Activated T-cell treated with anti-CD3 and anti-CD28 coated beads, Interleukin-2, amount 50 U/mL, for 72 hours (primary cell): ENCODE results near the gene GOT1. TPM values are rescaled to one million over a fixed set of nuclear protein-coding genes. Genes with fewer than 3 reads are reported as not detected.

Source experiments
- ATAC-seq, 2 donors: fragments of 150-1000 bp; cut with Tn5 transposase; replicated peaks in 1 of 2; 2 replicates each; pipeline ENCODE4 v1.10.0; 2021; ENCODE audit warnings: moderate library complexity in 2 of 2, mild to moderate bottlenecking in 1 of 2
- DNase-seq, 2 donors: peaks; one replicate each; pipeline ENCODE4 v3.0.0; 2021 to 2022; ENCODE audit warnings: mixed read lengths in 1 of 2
- H3K27ac Mint-ChIP-seq: one replicate; pipeline ENCODE4 v1.8.0; 2022; ENCODE audit warnings: mild to moderate bottlenecking, moderate library complexity, mixed read lengths
- H3K27me3 Mint-ChIP-seq: one replicate; pipeline ENCODE4 v1.8.0; 2022; ENCODE audit warnings: low read depth, mixed read lengths
- H3K36me3 Mint-ChIP-seq, 2 donors: one replicate each; pipeline ENCODE4 v1.8.0; 2022; ENCODE audit warnings: mixed read lengths in 2 of 2, mild to moderate bottlenecking in 1 of 2; ENCODE audit not compliant: insufficient read depth in 2 of 2
- H3K4me1 Mint-ChIP-seq: one replicate; pipeline ENCODE4 v1.8.0; 2022; ENCODE audit warnings: low read depth, mixed read lengths
- H3K4me3 Mint-ChIP-seq, 2 donors: one replicate each; pipeline ENCODE4 v1.8.0; 2022; ENCODE audit warnings: mild to moderate bottlenecking in 2 of 2, mixed read lengths in 2 of 2, moderate library complexity in 2 of 2
- H3K9me3 Mint-ChIP-seq, 2 donors: one replicate each; pipeline ENCODE4 v1.8.0; 2022; ENCODE audit warnings: mixed read lengths in 2 of 2
- total RNA-seq, 2 donors: library from RNA; stranded (reverse); gene quantifications; one replicate each; pipeline ENCODE4 v1.2.3, GENCODE V29; 2022

Gene GOT1
- total RNA-seq, 2 donors from 2014 or later, result 101 to 103 TPM

GRCh38 chr10:99429517-99430095, 818 bp downstream of the GOT1 start:
- H3K27me3 Mint-ChIP-seq, result no peaks in the 10 kb centered on the region
- DNase-seq, result no peak

GRCh38 chr10:99427566-99428190, 2.7 kb downstream of the GOT1 start:
- Mint-ChIP-seq H3K36me3 (peaks cover 11 to 22% of the 10 kb centered on the region in 2 donors), H3K27me3 (no peaks in the 10 kb centered on the region), H3K27ac (no peak overlapping the region), H3K4me1 (peaks cover 39% of the 10 kb centered on the region), H3K4me3 (no peak overlapping the region), H3K9me3 (no peaks in the 10 kb centered on the region)
- DNase-seq, result peak in 1 of 2 donors; percentile 7
- ATAC-seq, result no peak

More at GRCh38 chr10:99429517-99430095, 818 bp downstream of the GOT1 start:
- H3K9me3 Mint-ChIP-seq, result no peaks in the 10 kb centered on the region
- H3K4me1 Mint-ChIP-seq, result peaks cover 47% of the 10 kb centered on the region
- H3K4me3 Mint-ChIP-seq, result peak overlapping the region; percentile 98 to 100
- peak overlapping the region; percentile 100 for H3K27ac Mint-ChIP-seq
- no peak for ATAC-seq
- peaks cover 11 to 20% of the 10 kb centered on the region in 2 donors for H3K36me3 Mint-ChIP-seq

- Mint-ChIP-seq H3K4me3 (no peak overlapping the region), H3K4me1 (peaks cover 29% of the 10 kb centered on the region)
These were observed 3.7 kb downstream of the GOT1 start for GRCh38 chr10:99426689-99427088.

GRCh38 chr10:99425204-99425603, 5.2 kb downstream of the GOT1 start:
- Mint-ChIP-seq H3K36me3 (peaks cover 6 to 21% of the 10 kb centered on the region in 2 donors), H3K27me3 (no peaks in the 10 kb centered on the region), H3K9me3 (no peaks in the 10 kb centered on the region), H3K4me1 (peaks cover 26% of the 10 kb centered on the region), H3K4me3 (no peak overlapping the region), H3K27ac (no peak overlapping the region)
- no peak for DNase-seq
- no peak for ATAC-seq

More at GRCh38 chr10:99426689-99427088, 3.7 kb downstream of the GOT1 start:
- ATAC-seq, result no peak
- DNase-seq, result no peak
- H3K9me3 Mint-ChIP-seq, result no peaks in the 10 kb centered on the region
- no peaks in the 10 kb centered on the region for H3K27me3 Mint-ChIP-seq
- H3K36me3 Mint-ChIP-seq, result peaks cover 11 to 25% of the 10 kb centered on the region in 2 donors
- no peak overlapping the region for H3K27ac Mint-ChIP-seq

- peaks cover 3 to 18% of the 10 kb centered on the region in 2 donors for H3K36me3 Mint-ChIP-seq
- H3K27me3 Mint-ChIP-seq, result no peaks in the 10 kb centered on the region
- no peak for DNase-seq
- no peak for ATAC-seq
- H3K9me3 Mint-ChIP-seq, result no peaks in the 10 kb centered on the region
- no peak overlapping the region for H3K27ac Mint-ChIP-seq
- H3K4me3 Mint-ChIP-seq, result no peak overlapping the region
- H3K4me1 Mint-ChIP-seq, result peaks cover 20% of the 10 kb centered on the region
These were observed 5.8 kb downstream of the GOT1 start for GRCh38 chr10:99424656-99425055.

- DNase-seq (no peak), ATAC-seq (no peak)
- H3K4me3 Mint-ChIP-seq, result no peak overlapping the region
- peaks cover 4% of the 10 kb centered on the region for H3K4me1 Mint-ChIP-seq
- H3K27ac Mint-ChIP-seq, result no peak overlapping the region
- no peaks in the 10 kb centered on the region for H3K27me3 Mint-ChIP-seq
- peaks cover 11 to 19% of the 10 kb centered on the region in 2 donors for H3K36me3 Mint-ChIP-seq
- H3K9me3 Mint-ChIP-seq, result no peaks in the 10 kb centered on the region
These were observed 7.8 kb downstream of the GOT1 start for GRCh38 chr10:99422529-99423096.

GRCh38 chr10:99421233-99421739, 9.1 kb downstream of the GOT1 start:
- H3K27ac Mint-ChIP-seq, result no peak overlapping the region
- DNase-seq (no peak), ATAC-seq (no peak)
- peaks cover 13 to 21% of the 10 kb centered on the region in 2 donors for H3K36me3 Mint-ChIP-seq
- H3K4me3 Mint-ChIP-seq, result no peak overlapping the region
- no peaks in the 10 kb centered on the region for H3K27me3 Mint-ChIP-seq
- no peaks in the 10 kb centered on the region for H3K9me3 Mint-ChIP-seq
- peaks cover 1% of the 10 kb centered on the region for H3K4me1 Mint-ChIP-seq

GRCh38 chr10:99419688-99420087, 10.7 kb downstream of the GOT1 start:
- Mint-ChIP-seq H3K9me3 (no peaks in the 10 kb centered on the region), H3K27me3 (no peaks in the 10 kb centered on the region), H3K27ac (no peak overlapping the region), H3K36me3 (peaks cover 16 to 24% of the 10 kb centered on the region in 2 donors), H3K4me1 (peaks cover 7% of the 10 kb centered on the region), H3K4me3 (no peak overlapping the region)
- DNase-seq (no peak), ATAC-seq (no peak)

- Mint-ChIP-seq H3K27me3 (no peaks in the 10 kb centered on the region), H3K36me3 (peaks cover 17 to 22% of the 10 kb centered on the region in 2 donors), H3K9me3 (no peaks in the 10 kb centered on the region), H3K27ac (no peak overlapping the region), H3K4me1 (peaks cover 13% of the 10 kb centered on the region), H3K4me3 (no peak overlapping the region)
- no peak for DNase-seq
- ATAC-seq, result no peak
These were observed 11.4 kb downstream of the GOT1 start for GRCh38 chr10:99418910-99419624.

GRCh38 chr10:99412099-99412498, 18.3 kb downstream of the GOT1 start:
- DNase-seq, result no peak
- ATAC-seq, result no peak
- Mint-ChIP-seq H3K27ac (no peak overlapping the region), H3K36me3 (peaks cover 9 to 20% of the 10 kb centered on the region in 2 donors), H3K4me1 (peaks cover 17% of the 10 kb centered on the region), H3K27me3 (no peaks in the 10 kb centered on the region), H3K4me3 (no peak overlapping the region), H3K9me3 (no peaks in the 10 kb centered on the region)

GRCh38 chr10:99411546-99411945, 18.9 kb downstream of the GOT1 start:
- Mint-ChIP-seq H3K36me3 (peaks cover 10 to 20% of the 10 kb centered on the region in 2 donors), H3K4me3 (no peak overlapping the region), H3K27ac (peak overlapping the region; percentile 21), H3K27me3 (no peaks in the 10 kb centered on the region), H3K4me1 (peaks cover 17% of the 10 kb centered on the region), H3K9me3 (no peaks in the 10 kb centered on the region)
- no peak for ATAC-seq
- no peak for DNase-seq

GRCh38 chr10:99410876-99411275, 19.5 kb downstream of the GOT1 start:
- Mint-ChIP-seq H3K36me3 (peaks cover 6 to 13% of the 10 kb centered on the region in 2 donors), H3K4me3 (no peak overlapping the region), H3K27ac (no peak overlapping the region), H3K9me3 (no peaks in the 10 kb centered on the region), H3K27me3 (no peaks in the 10 kb centered on the region), H3K4me1 (peaks cover 12% of the 10 kb centered on the region)
- ATAC-seq (no peak), DNase-seq (no peak)

GRCh38 chr10:99410146-99410545, 20.3 kb downstream of the GOT1 start:
- peaks cover 7 to 11% of the 10 kb centered on the region in 2 donors for H3K36me3 Mint-ChIP-seq

More at GRCh38 chr10:99410146-99410545, 20.3 kb downstream of the GOT1 start:
- H3K4me3 Mint-ChIP-seq, result no peak overlapping the region
- DNase-seq (no peak), ATAC-seq (no peak)
- H3K27me3 Mint-ChIP-seq, result no peaks in the 10 kb centered on the region
- no peaks in the 10 kb centered on the region for H3K9me3 Mint-ChIP-seq
- H3K4me1 Mint-ChIP-seq, result peaks cover 12% of the 10 kb centered on the region
- no peak overlapping the region for H3K27ac Mint-ChIP-seq
